GM21576 (cell line): Measurements from ENCODE around the gene FBXO39.
"Not testable (repeated sequence)": the region's sequence is repeated elsewhere in the genome, so short reads cannot be mapped to it uniquely, and the experiment has no call there.

Experiments
- ATAC-seq: cut with Tn5 transposase; IDR thresholded peaks from one replicate; pipeline ENCODE4 v1.9.1; 2021; ENCODE audit warnings: mild to moderate bottlenecking, moderate library complexity; ENCODE audit not compliant: unreplicated experiment

The FBXO39 gene

GRCh38 chr17:6775871-6776405 lies at the start of gene FBXO39:
Gene FBXO39, plus strand, starts transcription at chr17:6776215. Its CDS starts 3,654 bp downstream, at chr17:6779869.
- no peak for ATAC-seq

GRCh38 chr17:6729531-6729930 lies 46.5 kb upstream of the FBXO39 start:
- ATAC-seq: no peak

DNA sequence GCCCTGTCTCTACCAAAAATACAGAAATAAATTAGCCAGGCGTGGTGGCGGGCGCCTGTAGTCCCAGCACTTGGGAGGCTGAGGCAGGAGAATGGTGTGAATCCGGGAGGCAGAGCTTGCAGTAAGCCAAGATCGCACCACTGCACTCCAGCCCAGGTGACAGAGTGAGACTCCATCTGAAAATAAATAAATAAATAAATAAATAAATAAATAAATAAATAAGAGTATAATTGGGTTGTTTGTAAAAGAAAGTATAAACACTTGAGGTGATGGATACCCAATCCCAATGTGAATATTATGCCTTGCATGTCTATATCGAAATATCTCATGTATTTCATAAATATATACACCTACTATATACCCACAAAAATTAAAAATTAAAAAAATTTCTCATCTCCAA lies 29.4 kb upstream of the FBXO39 start:
- not testable (repeated sequence) for ATAC-seq

- no peak for ATAC-seq
These were observed 27.4 kb upstream of the FBXO39 start for GRCh38 chr17:6748617-6749016.

- no peak for ATAC-seq
These were observed 26.5 kb upstream of the FBXO39 start for GRCh38 chr17:6749519-6749918.

DNA sequence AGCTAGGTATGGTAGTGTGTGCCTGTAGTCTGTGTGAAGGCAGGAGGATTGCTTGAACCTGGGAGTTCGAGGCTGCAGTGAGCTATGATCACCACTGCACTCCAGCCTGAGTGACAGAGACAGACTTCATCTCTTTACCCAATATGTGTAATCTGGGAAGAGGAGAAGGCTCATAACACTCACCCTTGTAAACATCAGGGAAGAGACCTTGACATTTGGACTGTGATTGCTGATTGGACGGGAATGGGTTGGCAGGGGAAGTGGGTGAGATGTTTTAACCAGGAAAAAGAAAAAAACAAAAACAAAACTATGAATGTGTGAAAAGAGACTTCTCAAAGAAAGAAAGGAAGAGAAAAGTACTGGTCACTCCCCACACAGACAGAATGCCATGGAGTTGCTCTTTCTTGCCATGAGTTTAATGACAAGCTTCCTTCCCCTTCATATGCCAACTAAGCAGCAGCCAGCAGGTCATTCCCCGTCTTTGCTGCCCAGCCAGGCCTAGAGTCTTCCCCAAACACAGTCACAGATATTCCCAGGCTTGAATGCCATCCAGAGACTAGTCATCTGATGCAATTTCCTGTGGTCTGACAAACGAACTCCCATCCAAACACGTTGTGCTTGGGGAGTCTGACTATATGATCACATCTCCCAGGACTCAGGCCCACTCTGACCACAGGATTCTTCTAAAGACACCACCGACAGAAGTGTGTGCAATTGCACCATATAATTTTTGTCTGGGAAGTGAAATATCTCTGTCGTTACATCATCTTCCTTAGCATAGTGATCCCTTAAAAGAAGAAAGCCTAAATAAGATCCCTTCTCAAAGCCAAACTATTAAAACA lies 23.7 kb upstream of the FBXO39 start:
- no peak for ATAC-seq

DNA sequence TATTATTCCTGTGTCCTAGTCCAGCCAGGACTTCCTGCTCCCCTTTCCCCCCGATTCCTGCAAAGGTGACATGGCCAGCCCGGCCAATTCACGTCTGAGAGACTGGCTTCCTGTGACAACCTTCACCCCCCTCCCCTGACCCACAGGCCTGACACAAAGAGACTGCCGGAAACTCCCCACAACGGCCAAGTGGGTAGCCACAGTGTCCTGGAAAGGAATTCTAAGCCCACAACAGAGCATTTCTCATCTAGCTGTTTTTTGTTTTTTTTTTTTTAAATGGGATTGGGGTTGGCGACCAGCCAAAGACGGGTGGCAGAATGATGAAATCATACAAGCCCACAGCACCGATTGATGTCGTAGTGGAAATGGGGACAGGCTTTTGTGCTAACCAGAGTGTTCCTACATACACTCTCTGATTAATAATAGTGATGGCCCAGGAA lies 23.0 kb upstream of the FBXO39 start:
- ATAC-seq: no peak

DNA sequence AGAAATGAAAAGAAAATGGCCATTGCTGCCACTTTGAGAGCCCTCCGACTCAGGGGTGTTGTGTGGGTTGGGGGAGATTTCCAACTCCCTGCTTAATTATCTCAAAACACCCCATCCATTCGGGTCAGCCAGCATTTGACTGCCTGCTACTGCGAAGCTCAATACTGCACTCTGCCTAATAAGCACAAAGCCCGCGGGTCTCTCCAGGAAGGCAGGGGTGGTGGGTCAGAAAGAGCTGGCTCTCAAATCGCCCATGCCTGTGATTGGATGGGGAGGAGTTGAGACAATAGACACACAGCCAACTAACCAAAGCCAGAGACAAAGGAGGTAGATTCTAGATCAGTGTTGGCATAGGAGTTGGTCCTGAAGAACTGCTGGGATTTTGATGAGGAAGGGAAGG lies 22.5 kb upstream of the FBXO39 start:
- no peak for ATAC-seq

DNA sequence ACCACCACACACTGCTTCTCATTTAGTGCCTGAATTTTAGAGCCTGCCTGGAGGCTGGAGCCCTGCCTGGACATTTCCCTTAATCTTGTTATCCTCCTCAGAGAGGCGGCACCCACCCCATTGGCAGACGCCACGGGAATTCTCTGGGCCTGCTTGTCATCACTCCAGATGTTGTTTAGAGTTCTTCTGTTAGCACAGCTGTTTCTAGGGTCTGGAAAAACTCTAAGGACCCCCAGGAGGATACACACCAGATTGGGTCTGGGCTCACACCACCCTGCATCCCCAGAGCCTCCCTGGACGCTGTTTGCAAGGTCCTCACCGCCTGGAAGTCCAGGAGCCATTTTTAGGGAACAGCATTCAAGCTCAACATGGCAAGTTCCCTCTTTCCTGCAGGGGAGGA lies 20.7 kb upstream of the FBXO39 start:
- ATAC-seq: no peak

GRCh38 chr17:6755731-6756184 lies 20.3 kb upstream of the FBXO39 start, which contains the start of gene XAF1:
Gene XAF1, plus strand, starts transcription at chr17:6756046. Its CDS starts 33 bp downstream, at chr17:6756079.
- no peak for ATAC-seq

DNA sequence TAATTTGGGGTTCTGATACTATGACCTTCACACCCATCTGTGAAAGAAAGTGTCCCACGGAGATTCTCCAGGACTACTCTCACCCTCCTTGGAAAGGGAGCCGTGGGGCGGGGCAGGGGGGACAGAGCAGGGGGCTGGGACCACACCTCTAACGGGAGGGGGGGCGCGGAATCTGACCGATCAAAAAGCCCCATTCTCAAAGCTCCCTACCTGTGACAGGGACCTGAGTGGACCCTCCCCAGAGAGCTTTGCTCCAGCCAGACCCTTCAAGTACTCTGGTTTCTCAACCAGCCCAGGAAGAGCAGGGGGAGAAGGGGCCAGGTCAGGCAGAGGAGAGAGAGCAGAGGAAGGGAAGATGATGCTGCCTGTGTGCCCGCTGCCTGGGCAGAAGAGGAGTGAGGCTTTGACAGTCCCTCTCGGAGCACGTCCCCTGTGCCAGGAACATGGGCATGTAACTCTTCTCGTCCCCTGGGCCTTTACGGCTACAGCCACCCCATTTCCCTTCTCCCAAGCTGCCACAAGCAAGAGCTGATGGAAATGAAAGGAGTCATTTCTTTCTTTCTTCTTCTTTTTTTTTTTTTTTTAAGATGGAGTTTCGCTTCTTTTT lies 19.5 kb upstream of the FBXO39 start:
- ATAC-seq: no peak

DNA sequence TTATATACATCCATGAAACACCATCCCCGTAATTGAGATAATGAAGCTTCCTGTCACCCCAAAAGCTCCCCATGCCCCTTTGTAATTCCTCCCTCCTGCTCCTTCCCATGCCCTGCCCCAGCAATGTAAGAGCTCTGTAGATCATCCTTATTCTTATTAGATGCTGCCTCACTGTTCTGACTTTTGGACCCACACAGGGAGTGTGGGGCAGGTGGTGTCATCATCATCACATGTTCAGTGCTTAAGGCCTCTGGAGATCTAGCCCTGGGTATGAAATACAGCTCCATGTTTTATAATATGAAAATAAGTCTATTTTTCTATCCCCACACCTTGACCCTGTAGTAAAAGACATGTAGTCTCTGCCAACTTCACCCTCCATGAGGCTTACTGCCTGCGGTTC lies 18.3 kb upstream of the FBXO39 start:
- ATAC-seq: no peak

GRCh38 chr17:6761779-6762178 lies 14.2 kb upstream of the FBXO39 start:
- no peak for ATAC-seq

GRCh38 chr17:6768447-6768846 lies 7.6 kb upstream of the FBXO39 start:
- ATAC-seq: no peak

- no peak for ATAC-seq
These were observed 4.0 kb upstream of the FBXO39 start for GRCh38 chr17:6772016-6772415.

- ATAC-seq: not testable (repeated sequence)
These were observed 1.1 kb upstream of the FBXO39 start for GRCh38 chr17:6774906-6775305.

DNA sequence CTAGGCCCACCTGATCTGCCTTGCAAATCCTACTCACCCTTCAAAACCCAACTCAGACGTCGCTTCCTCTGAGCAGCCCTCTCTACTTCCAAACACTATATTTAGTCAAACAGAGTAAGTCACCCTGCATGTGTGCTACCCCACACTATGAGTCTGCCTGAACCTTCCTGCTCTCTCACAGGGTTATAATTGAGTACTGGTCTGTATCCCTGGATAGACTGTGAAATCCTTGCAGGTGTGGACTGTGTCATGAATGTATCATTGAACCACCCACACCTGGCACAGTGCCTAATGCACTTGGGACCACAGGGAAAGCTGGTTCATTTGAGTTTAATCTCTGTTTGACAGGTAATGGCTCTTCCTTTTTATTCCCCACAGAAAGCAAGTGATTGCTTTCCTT lies 3.4 kb downstream of the FBXO39 start:
- no peak for ATAC-seq

GRCh38 chr17:6780001-6780400 lies 4.0 kb downstream of the FBXO39 start:
- ATAC-seq: no peak

GRCh38 chr17:6780886-6781285 lies 4.9 kb downstream of the FBXO39 start:
- no peak for ATAC-seq

GRCh38 chr17:6782244-6782643 lies 6.2 kb downstream of the FBXO39 start:
- no peak for ATAC-seq

DNA sequence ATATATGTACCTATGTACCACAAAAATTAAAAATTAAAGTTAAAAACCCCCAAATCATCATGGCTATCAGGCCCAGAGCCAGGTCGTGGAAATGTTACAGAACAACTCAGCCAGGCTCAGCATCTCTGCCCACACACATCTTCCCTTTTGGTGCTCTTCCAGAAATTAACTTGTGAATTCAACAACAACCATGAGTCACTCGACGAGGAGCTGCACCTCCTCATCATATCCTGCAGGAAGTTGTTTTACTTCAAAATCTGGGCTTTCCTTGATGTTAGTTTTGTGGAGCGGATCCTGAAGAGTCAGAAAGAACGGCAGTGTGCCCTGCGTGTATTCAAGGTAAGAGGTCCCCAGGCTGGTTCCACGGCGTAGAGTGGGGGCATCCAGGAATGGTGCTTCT lies 10.6 kb downstream of the FBXO39 start:
- no peak for ATAC-seq
